Globus pallidus (tissue), 1 donor: ENCODE measurements around the gene KLHL17.
"Not testable (repeated sequence)": the region's sequence is repeated elsewhere in the genome, so short reads cannot be mapped to it uniquely, and the experiment has no call there.

Source experiments
- DNase-seq: peaks from one replicate; pipeline ENCODE4 v3.0.0-alpha.2; 2015; ENCODE audit warnings: low spot score

The KLHL17 gene

DNA sequence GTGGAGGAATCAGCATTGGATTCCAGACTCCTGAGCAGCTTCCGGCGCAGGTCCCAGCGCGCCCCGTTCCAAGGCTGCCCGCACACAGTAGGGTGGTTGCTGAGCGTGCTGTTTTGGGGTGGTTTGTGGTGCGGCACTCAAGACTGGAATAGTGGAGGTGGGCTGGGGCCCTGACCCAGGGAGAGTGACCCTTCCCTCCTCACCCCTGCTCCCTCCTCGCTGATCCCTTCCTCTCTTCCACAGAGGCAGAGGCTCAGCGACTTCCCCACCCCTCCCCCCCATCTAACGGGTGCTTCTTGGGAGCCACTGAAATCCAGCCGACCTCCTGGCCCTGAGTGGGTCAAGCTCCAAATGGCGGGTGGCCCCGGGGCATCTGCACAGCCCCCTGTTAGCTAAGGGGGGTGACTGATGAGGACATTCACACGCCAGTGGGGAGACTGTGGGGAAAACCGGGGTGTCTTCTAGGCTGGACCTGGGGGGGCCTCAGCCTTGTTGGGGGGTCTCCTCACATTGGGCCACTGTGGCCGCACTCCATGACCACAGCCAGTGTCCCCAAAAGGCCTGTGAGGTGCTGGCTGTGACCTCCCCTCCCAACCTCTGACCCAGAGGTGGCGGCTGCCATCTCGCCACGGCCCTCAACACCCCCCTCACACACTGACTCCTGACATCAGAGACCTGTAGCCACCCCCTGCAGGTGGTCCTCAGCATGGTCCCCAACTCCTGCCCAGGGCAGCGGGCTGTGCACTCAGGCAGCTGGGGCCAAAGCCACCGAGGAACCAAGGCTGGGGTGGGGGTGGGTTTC is 43.4 kb downstream of the KLHL17 start:
- DNase-seq: no peak

DNA sequence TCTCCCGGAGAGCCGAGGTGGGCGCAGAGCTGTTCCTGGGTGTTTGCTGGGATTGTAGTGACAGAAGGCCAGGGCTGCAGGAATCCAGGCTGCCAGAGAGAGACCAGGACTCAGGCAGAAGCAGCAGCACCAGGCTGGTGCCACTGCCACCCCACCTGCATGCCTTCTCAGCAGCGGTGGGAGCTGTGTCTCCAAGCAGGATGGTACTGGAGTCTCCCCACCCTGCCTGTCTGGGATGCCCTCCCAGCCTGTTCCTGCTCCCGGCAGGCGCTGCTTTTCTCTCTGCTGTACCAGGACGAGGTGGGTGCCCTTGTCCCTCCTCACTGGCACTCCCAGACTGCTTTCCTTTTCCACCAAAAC is 44.0 kb downstream of the KLHL17 start:
- DNase-seq: no peak

DNA sequence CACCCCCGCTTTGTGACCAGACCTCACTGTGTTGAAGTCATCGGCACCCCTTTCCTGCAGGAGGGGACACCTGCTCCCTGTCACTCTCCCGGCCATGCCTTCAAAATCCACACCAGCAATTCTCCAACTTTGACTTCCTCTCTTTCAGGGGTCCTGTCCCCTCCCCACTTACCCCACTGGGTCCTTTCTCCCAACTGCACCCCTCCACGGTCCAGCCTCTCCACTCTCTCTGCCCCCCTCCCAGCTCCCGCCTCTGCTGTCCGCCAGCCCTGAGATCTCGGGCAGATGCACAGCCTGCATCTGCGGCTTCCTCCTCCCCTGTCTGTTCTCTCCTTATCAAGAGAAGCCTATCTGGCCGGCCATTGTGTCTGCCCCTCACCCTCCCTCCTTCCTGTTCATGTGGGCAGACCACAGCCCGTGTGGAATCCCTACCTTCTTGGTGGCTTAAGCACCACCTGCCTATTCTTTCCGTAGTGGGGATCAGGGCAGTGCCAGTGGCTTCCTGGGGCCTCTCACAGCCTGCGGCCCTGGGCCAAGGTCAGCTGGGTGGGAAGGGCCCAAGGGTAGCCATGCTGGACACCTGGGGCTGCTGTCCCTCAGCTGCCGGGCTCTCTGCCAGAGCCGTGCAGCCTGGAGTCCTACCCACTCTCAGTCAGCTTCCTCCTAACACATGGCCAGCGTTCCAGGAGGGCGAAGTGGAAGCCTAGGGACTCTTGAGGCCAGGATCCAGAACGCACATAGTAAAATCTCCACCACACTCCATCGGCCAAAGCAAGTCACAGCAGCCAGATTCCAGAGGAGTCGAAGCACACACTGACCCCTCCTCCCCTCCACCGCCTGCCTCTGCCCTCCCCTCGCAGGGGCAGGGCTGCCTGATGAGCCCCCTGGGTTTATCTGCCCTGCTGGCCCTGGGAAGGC is 44.7 kb downstream of the KLHL17 start:
- no peak for DNase-seq

DNA sequence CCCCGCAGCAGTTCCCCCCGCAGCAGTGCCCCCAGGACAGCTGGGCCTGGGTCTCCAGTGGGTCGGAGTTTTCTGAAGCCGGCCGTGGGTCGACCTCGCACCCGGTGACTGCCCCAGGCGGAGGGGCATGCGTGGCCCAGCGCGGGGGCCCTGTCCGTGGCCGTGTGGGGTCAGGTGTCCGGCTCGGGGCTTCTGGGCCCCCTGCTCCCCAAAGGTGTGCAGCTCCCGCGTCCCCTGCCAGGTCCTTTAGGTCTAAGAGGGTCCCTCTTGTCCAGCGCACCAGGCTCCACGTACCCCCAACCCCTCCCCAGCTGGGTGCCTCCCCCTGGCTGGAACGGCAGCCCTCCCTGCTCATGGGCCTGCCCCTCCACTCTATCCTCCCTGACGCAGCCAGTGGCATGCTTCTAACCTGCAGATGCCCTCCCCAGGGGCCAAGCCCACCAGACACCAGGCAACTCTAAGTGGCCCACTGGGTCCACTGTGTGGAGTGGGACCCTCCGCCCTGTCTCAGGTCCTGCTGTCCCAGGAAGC is 45.5 kb downstream of the KLHL17 start:
- no peak for DNase-seq

DNA sequence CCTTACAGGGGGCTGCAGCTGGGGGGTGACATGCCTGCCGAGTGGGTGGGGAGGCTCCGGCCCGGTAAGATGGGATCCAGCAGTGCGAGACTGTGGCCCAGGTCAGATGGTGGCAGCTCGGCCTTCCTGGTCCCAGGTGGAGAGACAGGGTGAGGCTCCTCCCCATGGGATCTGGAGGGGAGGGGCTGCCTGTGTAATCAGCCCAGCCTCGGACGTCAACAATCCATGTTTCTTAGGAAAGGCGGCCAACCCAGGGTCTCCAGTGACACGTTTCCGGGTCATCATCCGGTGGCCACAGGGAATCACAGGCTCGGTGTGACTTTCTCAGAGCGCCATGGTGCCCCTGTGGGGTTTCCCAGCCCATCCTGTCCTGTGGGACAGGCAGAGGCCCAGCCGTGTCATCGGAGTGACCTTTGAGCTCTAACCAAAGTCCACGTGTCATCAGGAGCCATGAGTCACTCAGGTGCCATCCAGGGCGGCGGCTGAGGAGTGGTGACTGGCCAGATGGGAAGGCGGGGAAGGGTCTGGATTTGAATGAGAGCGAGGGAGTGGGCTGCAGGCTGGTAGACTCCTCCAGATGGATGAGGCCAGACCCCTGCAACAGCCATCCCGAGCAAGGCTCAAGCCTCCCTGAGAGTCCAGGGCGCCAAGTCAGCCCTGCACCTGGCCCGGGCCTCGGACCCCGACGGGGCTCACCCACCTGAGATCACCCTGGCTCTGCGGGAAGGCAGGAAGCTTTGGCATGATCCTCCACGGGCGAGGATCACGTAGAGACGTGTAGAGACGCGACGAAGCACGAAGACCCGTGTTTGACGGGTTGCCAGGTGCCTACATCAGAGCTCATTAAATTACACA is 46.1 kb downstream of the KLHL17 start:
- DNase-seq: no peak

DNA sequence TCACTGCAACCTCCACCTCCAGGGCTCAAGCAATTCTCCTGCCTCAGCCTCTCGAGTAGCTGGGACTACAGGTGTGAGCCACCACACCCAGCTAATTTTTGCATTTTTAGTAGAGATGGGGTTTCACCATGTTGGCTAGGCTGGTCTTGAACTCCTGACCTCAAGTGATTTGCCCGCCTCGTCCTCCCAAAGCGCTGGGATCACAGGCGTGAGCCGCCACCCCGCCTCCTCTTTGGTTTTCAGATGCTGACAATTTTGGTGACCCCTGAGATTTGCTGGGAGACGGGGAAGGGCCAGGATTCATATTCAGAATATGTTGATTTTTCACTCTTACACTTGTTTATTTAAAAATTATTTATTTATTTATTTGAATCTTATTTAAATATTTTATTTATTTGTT is 49.7 kb downstream of the KLHL17 start:
- DNase-seq: not testable (repeated sequence)

DNA sequence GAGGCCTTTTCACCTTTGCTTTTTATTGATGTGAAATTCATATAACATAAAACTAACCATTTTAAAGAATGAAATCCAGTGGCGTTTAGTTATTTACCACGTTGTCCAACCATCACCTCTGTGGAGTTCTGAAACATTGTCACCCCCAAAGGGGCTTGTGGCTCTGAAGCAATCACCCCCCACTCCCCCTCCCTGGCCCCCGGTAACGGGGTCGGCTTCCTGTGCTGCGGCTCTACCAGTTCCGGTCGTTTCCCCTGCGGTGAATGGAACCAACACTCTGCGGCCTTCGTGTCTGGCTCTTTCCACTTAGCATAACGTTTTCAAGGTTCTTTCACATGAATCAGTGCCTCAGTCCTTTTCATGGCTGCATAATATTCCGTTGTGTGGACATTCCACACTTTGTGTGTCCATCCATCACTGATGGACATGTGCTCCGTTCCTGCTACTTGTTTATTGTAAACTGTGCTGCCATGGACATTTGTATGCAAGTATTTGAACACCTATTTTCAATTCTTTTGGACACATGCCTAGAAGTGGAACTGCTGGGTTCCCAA is 51.1 kb downstream of the KLHL17 start:
- no peak for DNase-seq

DNA sequence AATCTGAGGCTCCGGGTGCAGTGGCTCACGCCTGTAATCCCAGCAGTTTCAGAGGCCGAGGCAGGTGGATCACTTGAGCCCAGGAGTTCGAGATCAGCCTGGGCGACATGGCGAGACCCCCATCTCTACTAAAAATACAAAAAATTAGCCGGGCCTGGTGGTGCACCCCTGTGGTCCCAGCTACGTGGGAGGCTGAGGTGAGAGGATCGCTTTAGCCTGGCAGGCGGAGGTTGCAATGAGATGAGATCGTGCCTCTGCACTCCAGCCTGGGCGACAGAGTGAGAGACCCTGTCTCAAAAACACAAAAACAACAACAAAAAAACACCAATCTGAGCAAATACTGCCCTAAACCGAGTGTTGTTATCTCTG is 52.3 kb downstream of the KLHL17 start:
- DNase-seq: not testable (repeated sequence)

DNA sequence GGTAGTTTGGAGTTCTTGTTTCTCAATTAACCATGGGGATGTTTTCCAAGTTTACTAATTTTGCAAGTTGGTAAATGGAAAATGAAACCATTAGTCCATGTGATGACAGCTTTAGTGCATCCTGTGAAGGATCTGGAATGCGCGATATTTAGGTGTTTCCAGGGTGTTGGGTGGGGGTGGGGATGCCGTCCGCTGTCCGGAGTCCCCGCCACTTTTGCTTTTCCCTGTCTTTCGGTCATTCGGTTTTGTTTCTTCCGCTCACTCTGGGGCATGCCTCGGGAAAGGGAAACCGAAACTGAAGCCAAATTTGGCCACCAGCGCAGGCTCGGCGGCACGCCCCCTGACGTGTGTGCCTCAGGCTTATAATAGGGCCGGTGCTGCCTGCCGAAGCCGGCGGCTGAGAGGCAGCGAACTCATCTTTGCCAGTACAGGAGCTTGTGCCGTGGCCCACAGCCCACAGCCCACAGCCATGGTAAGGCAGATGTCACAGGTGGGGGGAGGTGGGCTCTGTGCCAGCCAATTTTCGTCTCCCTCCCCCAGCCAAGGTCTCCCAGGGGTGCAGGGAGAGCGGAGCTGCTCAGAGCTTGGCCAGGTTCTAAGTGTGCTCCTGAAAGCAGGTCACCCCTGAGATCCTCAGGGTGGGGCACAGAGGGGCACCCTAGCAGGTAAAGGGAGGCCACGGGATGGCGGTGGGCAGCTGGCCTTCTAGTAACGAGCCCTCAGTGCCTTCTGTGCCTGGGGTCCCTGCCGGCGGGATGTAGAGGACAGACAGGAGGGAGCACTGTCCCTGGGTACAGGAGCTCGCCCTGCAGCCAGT is 52.9 kb downstream of the KLHL17 start, which contains the start of gene ISG15:
Gene ISG15, plus strand, starts transcription at position 393 of the 817 bp plus-strand sequence. Its CDS starts 77 bp downstream, at position 470.
- peak; percentile 71 for DNase-seq

DNA sequence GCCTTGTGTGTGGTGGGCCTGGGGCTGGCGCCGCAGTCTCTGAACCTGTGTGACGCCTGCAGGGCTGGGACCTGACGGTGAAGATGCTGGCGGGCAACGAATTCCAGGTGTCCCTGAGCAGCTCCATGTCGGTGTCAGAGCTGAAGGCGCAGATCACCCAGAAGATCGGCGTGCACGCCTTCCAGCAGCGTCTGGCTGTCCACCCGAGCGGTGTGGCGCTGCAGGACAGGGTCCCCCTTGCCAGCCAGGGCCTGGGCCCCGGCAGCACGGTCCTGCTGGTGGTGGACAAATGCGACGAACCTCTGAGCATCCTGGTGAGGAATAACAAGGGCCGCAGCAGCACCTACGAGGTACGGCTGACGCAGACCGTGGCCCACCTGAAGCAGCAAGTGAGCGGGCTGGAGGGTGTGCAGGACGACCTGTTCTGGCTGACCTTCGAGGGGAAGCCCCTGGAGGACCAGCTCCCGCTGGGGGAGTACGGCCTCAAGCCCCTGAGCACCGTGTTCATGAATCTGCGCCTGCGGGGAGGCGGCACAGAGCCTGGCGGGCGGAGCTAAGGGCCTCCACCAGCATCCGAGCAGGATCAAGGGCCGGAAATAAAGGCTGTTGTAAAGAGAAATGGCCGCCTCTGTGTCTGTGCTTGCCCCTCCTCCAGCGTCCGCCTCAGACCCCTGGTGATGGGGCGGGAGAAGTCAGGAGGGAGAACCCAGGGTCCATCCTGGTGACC is 53.7 kb downstream of the KLHL17 start:
- DNase-seq: no peak

DNA sequence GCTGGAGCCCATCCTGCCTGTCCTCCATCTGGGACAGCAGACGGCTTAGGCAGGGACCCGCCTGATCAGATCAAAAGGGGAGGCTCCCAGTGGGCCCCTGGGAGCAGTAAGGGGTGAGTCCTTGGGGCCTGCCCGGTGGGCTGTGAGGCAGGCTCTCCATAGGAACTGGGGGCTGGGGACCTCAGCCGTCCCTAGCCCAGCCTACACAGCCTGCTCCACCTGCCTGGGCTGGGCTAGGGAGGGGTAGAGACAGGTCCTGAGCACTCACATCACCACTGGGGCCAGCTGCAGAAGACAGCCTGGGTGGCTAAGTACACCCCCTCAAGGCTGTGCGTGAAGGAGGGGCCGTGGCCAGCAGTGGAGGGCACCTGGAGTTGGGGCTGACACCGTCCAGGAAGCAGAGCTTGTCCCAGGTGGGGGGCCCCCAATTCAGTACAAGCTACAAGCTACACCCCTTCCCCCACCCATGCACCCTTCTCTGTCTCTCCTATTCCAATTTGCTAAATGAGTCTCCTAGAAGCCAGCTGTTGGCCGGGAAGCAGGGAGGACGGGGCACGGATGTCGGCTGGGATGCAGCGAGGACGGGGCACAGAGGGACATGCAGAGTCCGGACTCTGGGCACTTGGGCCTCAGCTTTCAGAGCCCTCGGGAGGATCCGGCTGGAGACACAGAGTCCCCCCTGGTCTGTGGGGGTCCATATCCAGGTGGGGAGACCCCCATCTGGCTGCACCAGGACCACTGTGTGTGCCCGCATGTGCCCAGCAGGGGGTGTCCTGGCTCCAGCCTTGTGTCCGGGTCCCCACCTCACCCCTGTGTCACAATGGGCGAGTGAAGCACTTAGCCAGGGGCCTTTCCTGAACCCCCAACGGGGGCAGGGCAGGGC is 54.7 kb downstream of the KLHL17 start:
- no peak for DNase-seq
